HepG2 (cell line): Measurements from ENCODE around the gene PHF19. TPM values are rescaled to one million over a fixed set of nuclear protein-coding genes. Genes with fewer than 3 reads are reported as not detected.

Experiments used
- ATAC-seq: fragments of 200-7000 bp; cut with Tn5 transposase; 3 replicates; pipeline ENCODE4 v1.9.1; 2020; ENCODE audit warnings: mild to moderate bottlenecking, moderate library complexity
- BruUV-seq: library from RNA; stranded (reverse); fragments of 400-500 nt; replicated peaks from 2 replicates; lab custom pipeline; 2021; lab: Mats Ljungman, UMichigan
- CTCF ChIA-PET: fragments of 300-600 bp; formaldehyde crosslinking; extraction: SDS; loops from one replicate; lab custom pipeline; 2021; ENCODE audit warnings: low total read pairs, inconsistent platforms, low intra/inter-chr PET ratio; lab: Yijun Ruan, JAX
- POLR2A ChIA-PET: fragments of 350-600 bp; sonication (Branson Sonifier 250); formaldehyde crosslinking; loops from one replicate; lab custom pipeline; 2020; ENCODE audit warnings: antibody characterized with exemption, inconsistent platforms; lab: Yijun Ruan, JAX
- DNase-seq: peaks from one replicate; pipeline ENCODE4 v3.0.0-alpha.2; 2015; ENCODE audit warnings: low spot score
- FAIRE-seq: peaks from 3 replicates; lab custom pipeline; 2011; peaks lifted over from hg19 to GRCh38; lab: Jason Lieb, UNC
- H2AFZ ChIP-seq: one replicate; pipeline ENCODE4 v1.6.1; 2011; ENCODE audit warnings: low read length, inconsistent platforms
- H3K27ac ChIP-seq: fragments of 300-600 bp; 3 replicates; pipeline ENCODE4 v1.8.0; 2011; ENCODE audit warnings: mixed run types, mild to moderate bottlenecking, mixed read lengths, low read length, inconsistent platforms; ENCODE audit not compliant: insufficient read depth; ENCODE audit errors: extremely low read length
- H3K27me3 ChIP-seq, 2 experiments: fragments of 200-600 bp in 1 of 2; 2 replicates in 1 of 2; 3 replicates in 1 of 2; pipeline versions ENCODE4 v1.6.0 to v1.8.0; 2011; ENCODE audit warnings: low read length in 2 of 2, mild to moderate bottlenecking in 2 of 2, moderate library complexity in 2 of 2, inconsistent platforms in 1 of 2; ENCODE audit not compliant: insufficient read depth in 2 of 2, control insufficient read depth in 1 of 2
- H3K36me3 ChIP-seq, 2 experiments: fragments of 200-600 bp in 1 of 2; replicated peaks in 1 of 2; 2 replicates in 1 of 2; 3 replicates in 1 of 2; pipeline versions ENCODE4 v1.5.1 to v1.8.0; 2011; ENCODE audit warnings: low read length in 2 of 2, inconsistent platforms in 1 of 2; ENCODE audit not compliant: insufficient read depth in 2 of 2, control insufficient read depth in 1 of 2
- H3K4me1 ChIP-seq: 2 replicates; pipeline ENCODE4 v1.5.1; 2012; ENCODE audit warnings: low read length, inconsistent platforms; ENCODE audit not compliant: insufficient read depth
- H3K4me2 ChIP-seq: 2 replicates; pipeline ENCODE4 v1.6.0; 2011; ENCODE audit warnings: low read depth, low read length, inconsistent platforms
- H3K4me3 ChIP-seq, 3 experiments: fragments of 200-600 bp in 1 of 3; sonication (generic), shearing (Covaris generic) in 1 of 3; replicated peaks in 1 of 3; 2 replicates each; pipeline ENCODE4 v1.5.1; 2011 to 2016; ENCODE audit warnings: low read length in 3 of 3, inconsistent platforms in 2 of 3, low read depth in 2 of 3, mild to moderate bottlenecking in 2 of 3, control low read depth in 1 of 3, mixed read lengths in 1 of 3; ENCODE audit not compliant: insufficient read depth in 1 of 3
- H3K79me2 ChIP-seq: one replicate; pipeline ENCODE4 v1.6.1; 2011; ENCODE audit warnings: low read length, inconsistent platforms; ENCODE audit not compliant: insufficient read depth
- H3K9ac ChIP-seq: 2 replicates; pipeline ENCODE4 v1.6.0; 2011; ENCODE audit warnings: mild to moderate bottlenecking, low read depth, low read length, inconsistent platforms; ENCODE audit not compliant: insufficient read depth
- H3K9me3 ChIP-seq: 2 replicates; pipeline ENCODE4 v1.5.1; 2012; ENCODE audit warnings: mild to moderate bottlenecking, low read length
- H4K20me1 ChIP-seq: 2 replicates; pipeline ENCODE4 v1.6.0; 2011; ENCODE audit warnings: inconsistent platforms, mild to moderate bottlenecking, low read length, moderate library complexity; ENCODE audit not compliant: insufficient read depth
- REST ChIP-seq, 2 experiments: IDR thresholded peaks; 2 replicates each; pipeline ENCODE4 v1.6.1; 2011 to 2012; ENCODE audit warnings: low read length in 2 of 2, borderline replicate concordance in 1 of 2, low read depth in 1 of 2, mild to moderate bottlenecking in 1 of 2, moderate library complexity in 1 of 2
- SP140L ChIP-seq: sonication (generic); formaldehyde crosslinking; IDR thresholded peaks from 2 replicates; pipeline ENCODE4 v1.4.0; 2020; ENCODE audit warnings: missing genetic modification reagents, borderline replicate concordance
- ZNF121 ChIP-seq: sonication (generic); formaldehyde crosslinking; IDR thresholded peaks from 2 replicates; pipeline ENCODE4 v1.5.0; 2020; ENCODE audit warnings: mild to moderate bottlenecking, missing genetic modification reagents
- ZNF18 ChIP-seq: sonication (generic); formaldehyde crosslinking; IDR thresholded peaks from 2 replicates; pipeline ENCODE4 v1.8.0; 2022; ENCODE audit warnings: mild to moderate bottlenecking, missing genetic modification reagents; ENCODE audit not compliant: insufficient replicate concordance
- WGBS: methylation state at CpG from one replicate; pipeline ENCODE4 v1.1.6; 2017; ENCODE audit warnings: low lambda C conversion rate; 5-methylcytosine and 5-hydroxymethylcytosine counted together
- in situ Hi-C: cut with HindIII; loops from 2 replicates; pipeline ENCODE4 v1.10.0; 2017; ENCODE audit warnings: low pct_unique_long_range_greater_than_20kb; ENCODE audit not compliant: extremely low pct_ligation_motif_present
- intact Hi-C: fragments of 100-400 bp; cut with micrococcal nuclease; formaldehyde crosslinking; loops from one replicate; pipeline ENCODE4 v1.10.0; 2022; ENCODE audit not compliant: unreplicated experiment
- polyA plus RNA-seq, 8 experiments: library from polyadenylated mRNA; depleted of rRNA in 3 of 8; stranded (reverse) in 7 of 8; unstranded in 1 of 8; fragments of >200 nt; fragmentation: Illumina TruSeq in 4 of 8; extraction: Trizol in 4 of 8; gene quantifications; 2 replicates each; pipeline versions ENCODE4 v1.2.1 to v1.2.3, GENCODE V29; 2011 to 2016; ENCODE audit warnings: low read depth in 4 of 8, missing spikeins in 1 of 8, mixed read lengths in 1 of 8; ENCODE audit not compliant: insufficient read depth in 1 of 8
- total RNA-seq, 5 experiments: library from RNA; depleted of rRNA; stranded (reverse); fragments of >200 nt; fragmentation: Illumina TruSeq; extraction: Trizol; gene quantifications; 2 replicates each; pipeline ENCODE4 v1.2.3, GENCODE V29; 2016; ENCODE audit warnings: low read depth in 1 of 5

PHF19 gene
- total and polyA plus RNA-seq, 2 of the 13 experiments (the other 11 are each of a cell fraction or from before 2014, with no cell fraction given) = 29.7 to 41.3 TPM

- Histone ChIP-seq H3K9me3 (no peaks in the 10 kb centered on the region), H3K4me3 (no peak overlapping the region), H3K9ac (no peak overlapping the region), H2AFZ (no peak overlapping the region), H3K4me1 (no peaks in the 10 kb centered on the region), H3K36me3 (peaks cover 4 to 59% of the 10 kb centered on the region in 2 experiments), H4K20me1 (no peaks in the 10 kb centered on the region), H3K27ac (no peak overlapping the region), H3K4me2 (no peak overlapping the region), H3K27me3 (no peaks in the 10 kb centered on the region), H3K79me2 (no peaks in the 10 kb centered on the region)
- TF ChIP-seq ZNF121 (CRISPR knock-in tag) (peak; percentile 64), REST (IDR thresholded peaks at IDR 0.05; ENCODE audit: borderline replicate concordance in 1 of 2, low read depth in 1 of 2, low read length in 2 of 2) (no peak), ZNF18 (no peak), SP140L (no peak)
- ChIA-PET CTCF (no interaction called here), POLR2A (no interaction called here)
- no peak for ATAC-seq
- FAIRE-seq = no peak
- no TSS peak for BruUV-seq
- in situ Hi-C loops (no loop called here), intact Hi-C loops (loop anchor here (1.0 kb wide), 1 partner anchor 27 kb away; no protein-coding TSS in a partner anchor)
- 92% methylated on average over 3 of the region's 3 CpGs for WGBS
- no peak for DNase-seq
Measured at GRCh38 chr9:120830865-120831264, 46.1 kb downstream of the PHF19 start.
